HepG2 (cell line): ENCODE data around the gene FANCL. TPM values are rescaled to one million over a fixed set of nuclear protein-coding genes. Genes with fewer than 3 reads are reported as not detected.

Experiments
- ASH2L ChIP-seq: fragments of 300-600, 200-600 bp; sonication (generic); IDR thresholded peaks from 2 replicates; pipeline ENCODE4 v1.7.0; 2017; ENCODE audit warnings: low read depth, mild to moderate bottlenecking, moderate library complexity, mixed read lengths, low read length; ENCODE audit not compliant: insufficient read length
- FOXC1 ChIP-seq: sonication (generic); formaldehyde crosslinking; IDR thresholded peaks from 2 replicates; pipeline ENCODE4 v1.8.0; 2022; ENCODE audit warnings: mild to moderate bottlenecking, missing genetic modification reagents, borderline replicate concordance
- HNF4G ChIP-seq, 2 experiments: sonication (generic) in 1 of 2; formaldehyde crosslinking in 1 of 2; IDR thresholded peaks; 2 replicates each; pipeline versions ENCODE4 v1.4.0 to v1.6.1; 2011 to 2020; ENCODE audit warnings: borderline replicate concordance in 2 of 2, low read depth in 2 of 2, mild to moderate bottlenecking in 2 of 2, low read length in 1 of 2, missing genetic modification reagents in 1 of 2, moderate library complexity in 1 of 2
- KDM4B ChIP-seq: sonication (generic); formaldehyde crosslinking; IDR thresholded peaks from 2 replicates; pipeline ENCODE4 v1.4.0; 2020; ENCODE audit warnings: missing genetic modification reagents
- MED1 ChIP-seq: sonication (generic); formaldehyde crosslinking; IDR thresholded peaks from 2 replicates; pipeline ENCODE4 v1.4.0; 2020; ENCODE audit warnings: missing genetic modification reagents
- TFAP4 ChIP-seq: sonication (generic); IDR thresholded peaks from 2 replicates; pipeline ENCODE4 v1.6.1; 2016; ENCODE audit warnings: low read depth, borderline replicate concordance
- ZBTB40 ChIP-seq, 2 experiments: fragments of 450-650 bp in 1 of 2; sonication (generic) in 1 of 2; formaldehyde crosslinking in 1 of 2; IDR thresholded peaks; 2 replicates each; pipeline versions ENCODE4 v1.6.1 to v1.8.0; 2016 to 2022; ENCODE audit warnings: antibody characterized with exemption in 1 of 2, mild to moderate bottlenecking in 1 of 2, missing genetic modification reagents in 1 of 2
- ZFP37 ChIP-seq: sonication (generic); formaldehyde crosslinking; IDR thresholded peaks from 2 replicates; pipeline ENCODE4 v1.4.0; 2020; ENCODE audit warnings: missing genetic modification reagents, borderline replicate concordance
- ZNF138 ChIP-seq: sonication (generic); formaldehyde crosslinking; IDR thresholded peaks from 2 replicates; pipeline ENCODE4 v1.5.0; 2020; ENCODE audit warnings: mild to moderate bottlenecking, low read depth, missing genetic modification reagents
- ZNF720 ChIP-seq: sonication (generic); formaldehyde crosslinking; IDR thresholded peaks from 2 replicates; pipeline ENCODE4 v1.4.0; 2020; ENCODE audit warnings: missing genetic modification reagents
- ZNF761 ChIP-seq: sonication (generic); formaldehyde crosslinking; conservative IDR thresholded peaks from 2 replicates; pipeline ENCODE4 v1.4.0; 2020; ENCODE audit warnings: mild to moderate bottlenecking, missing genetic modification reagents
- ZSCAN31 ChIP-seq: sonication (generic); formaldehyde crosslinking; IDR thresholded peaks from 2 replicates; pipeline ENCODE4 v1.5.0; 2020; ENCODE audit warnings: low read depth, mild to moderate bottlenecking, missing genetic modification reagents
- polyA plus RNA-seq, 8 experiments: library from polyadenylated mRNA; depleted of rRNA in 3 of 8; stranded (reverse) in 7 of 8; unstranded in 1 of 8; fragments of >200 nt; fragmentation: Illumina TruSeq in 4 of 8; extraction: Trizol in 4 of 8; gene quantifications; 2 replicates each; pipeline versions ENCODE4 v1.2.1 to v1.2.3, GENCODE V29; 2011 to 2016; ENCODE audit warnings: low read depth in 4 of 8, missing spikeins in 1 of 8, mixed read lengths in 1 of 8; ENCODE audit not compliant: insufficient read depth in 1 of 8
- total RNA-seq, 5 experiments: library from RNA; depleted of rRNA; stranded (reverse); fragments of >200 nt; fragmentation: Illumina TruSeq; extraction: Trizol; gene quantifications; 2 replicates each; pipeline ENCODE4 v1.2.3, GENCODE V29; 2016; ENCODE audit warnings: low read depth in 1 of 5
- TF ChIP-seq, protein P1 (sequence below): sonication (generic); formaldehyde crosslinking; IDR thresholded peaks from 2 replicates; pipeline ENCODE4 v1.5.0; 2020; ENCODE audit warnings: missing genetic modification reagents
- TF ChIP-seq, protein P2 (sequence below): sonication (generic); formaldehyde crosslinking; IDR thresholded peaks from 2 replicates; pipeline ENCODE4 v1.5.1; 2020; ENCODE audit warnings: missing genetic modification reagents, mild to moderate bottlenecking, borderline replicate concordance
- TF ChIP-seq, protein P3 (sequence below): sonication (generic); formaldehyde crosslinking; IDR thresholded peaks from 2 replicates; pipeline ENCODE4 v1.5.0; 2020; ENCODE audit warnings: missing genetic modification reagents, mild to moderate bottlenecking, borderline replicate concordance

FANCL gene
- total and polyA plus RNA-seq, 2 of the 13 experiments (the other 11 are each of a cell fraction or from before 2014, with no cell fraction given): 40.7 to 66.8 TPM

GRCh38 chr2:58204195-58204959, 36.7 kb downstream of the FANCL start (continued):
- TF ChIP-seq, protein P1, sequence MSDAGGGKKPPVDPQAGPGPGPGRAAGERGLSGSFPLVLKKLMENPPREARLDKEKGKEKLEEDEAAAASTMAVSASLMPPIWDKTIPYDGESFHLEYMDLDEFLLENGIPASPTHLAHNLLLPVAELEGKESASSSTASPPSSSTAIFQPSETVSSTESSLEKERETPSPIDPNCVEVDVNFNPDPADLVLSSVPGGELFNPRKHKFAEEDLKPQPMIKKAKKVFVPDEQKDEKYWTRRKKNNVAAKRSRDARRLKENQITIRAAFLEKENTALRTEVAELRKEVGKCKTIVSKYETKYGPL (CRISPR knock-in tag): no peak
- TF ChIP-seq ZBTB40 (IDR thresholded peaks at IDR 0.05) (no peak), ZBTB40 (CRISPR knock-in tag; IDR thresholded peaks at IDR 0.05) (no peak), ZNF138 (no peak), TFAP4 (no peak; the same call in 1 of the 2 replicates), FOXC1 (CRISPR knock-in tag) (no peak), ZSCAN31 (CRISPR knock-in tag) (no peak), KDM4B (CRISPR knock-in tag) (no peak), ZFP37 (CRISPR knock-in tag) (no peak), MED1 (CRISPR knock-in tag) (peak; percentile 93), HNF4G (IDR thresholded peaks at IDR 0.05; ENCODE audit: borderline replicate concordance, low read depth, low read length) (peak; percentile 17; the same call in 1 of the 2 replicates), HNF4G (CRISPR knock-in tag; IDR thresholded peaks at IDR 0.05; ENCODE audit: borderline replicate concordance, low read depth) (no peak), ZNF761 (CRISPR knock-in tag) (0 out of 2 replicates have a peak, but pooled peaks have one; percentile 29), ZNF720 (CRISPR knock-in tag) (no peak), ASH2L (peak; percentile 93)
- TF ChIP-seq, protein P2, sequence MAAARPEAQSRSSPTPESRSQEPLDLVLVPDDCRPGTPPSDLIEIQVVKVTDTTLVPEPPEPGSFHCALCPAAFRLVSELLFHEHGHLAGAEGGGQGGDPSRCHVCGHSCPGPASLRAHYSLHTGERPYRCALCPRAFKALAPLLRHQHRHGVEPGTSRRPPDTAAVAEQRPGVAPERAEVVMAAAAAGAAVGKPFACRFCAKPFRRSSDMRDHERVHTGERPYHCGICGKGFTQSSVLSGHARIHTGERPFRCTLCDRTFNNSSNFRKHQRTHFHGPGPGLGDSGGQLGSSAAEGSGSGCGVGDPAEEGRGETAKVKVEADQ (CRISPR knock-in tag): no peak
- TF ChIP-seq, protein P3, sequence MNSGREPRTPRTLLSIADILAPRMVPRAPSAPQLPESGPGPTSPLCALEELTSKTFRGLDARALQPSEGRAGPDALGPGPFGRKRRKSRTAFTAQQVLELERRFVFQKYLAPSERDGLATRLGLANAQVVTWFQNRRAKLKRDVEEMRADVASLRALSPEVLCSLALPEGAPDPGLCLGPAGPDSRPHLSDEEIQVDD (CRISPR knock-in tag): no peak
